ENCODE data around the gene DEFB114. TPM values are rescaled to one million over a fixed set of nuclear protein-coding genes. Genes with fewer than 3 reads are reported as not detected.

The DEFB114 gene
- polyA plus RNA-seq, 2 of the 4 experiments (the other 2 are of a cell fraction): not detected

DNA sequence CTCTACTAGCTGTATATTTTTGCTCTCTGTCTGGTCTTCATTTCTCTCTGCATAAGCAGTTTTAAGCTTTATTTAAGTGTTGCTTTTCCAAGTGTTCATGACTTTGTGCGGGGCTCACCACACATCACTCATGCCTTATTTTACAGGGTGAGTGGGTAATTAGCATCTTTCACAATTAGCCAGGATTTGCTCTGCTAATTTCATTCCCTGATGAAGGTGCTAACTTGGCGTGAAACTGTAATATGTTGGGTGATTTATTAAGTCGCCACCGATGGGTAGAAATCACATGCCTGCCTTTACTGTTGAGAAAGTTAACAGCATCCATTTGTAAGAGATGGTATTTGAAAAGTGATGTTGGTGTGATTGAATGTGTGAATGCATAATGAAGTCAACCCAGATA is 44.7 kb downstream of the DEFB114 start (continued):
- TF ChIP-seq POLR2AphosphoS2 (conservative IDR thresholded peaks at IDR 0.05; ENCODE audit: low read length) (no peak), KDM1A (IDR thresholded peaks at IDR 0.05; ENCODE audit: low read depth) (no peak), ZSCAN20 (CRISPR knock-in tag; IDR thresholded peaks at IDR 0.05) (no peak)

DNA sequence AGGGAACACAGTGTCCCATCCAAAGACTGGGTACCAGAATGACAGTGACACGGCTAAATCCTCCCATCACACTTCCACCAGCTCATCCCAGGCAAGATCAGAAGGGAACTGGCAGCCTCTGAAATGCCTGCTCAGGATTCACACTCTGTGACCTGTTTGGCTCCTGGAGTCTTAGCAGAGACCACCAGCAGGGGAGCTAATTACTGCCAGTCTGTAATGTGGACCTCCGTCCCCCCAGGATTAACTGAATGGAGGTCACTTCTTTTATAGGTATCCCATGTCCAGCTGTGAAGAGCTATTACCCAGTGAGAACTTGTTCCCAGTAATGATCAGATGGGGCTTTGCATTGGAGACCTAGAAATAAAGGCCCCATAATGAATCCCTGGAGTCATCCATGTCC is 45.2 kb downstream of the DEFB114 start:
- FAIRE-seq (no peak), ATAC-seq (no peak), DNase-seq (ENCODE audit: low read depth in 1 of 2, low spot score in 1 of 2) (no peak)
- 44% methylated on average over 2 of the region's 2 CpGs for WGBS (ENCODE audit: missing lambda C conversion rate)
- no peak overlapping the region for H3K4me3 ChIP-seq
- no peak overlapping the region for H3K27ac ChIP-seq
- no peaks in the 10 kb centered on the region for H3K4me1 ChIP-seq
- CTCF ChIA-PET: no interaction called here
- no peaks in the 10 kb centered on the region for H3K9me3 ChIP-seq
- POLR2A ChIA-PET: no interaction called here
- H3K4me2 ChIP-seq: no peak overlapping the region
- TF ChIP-seq SMC3 (IDR thresholded peaks at IDR 0.05) (no peak), ATOH8 (CRISPR knock-in tag; IDR thresholded peaks at IDR 0.05; ENCODE audit: low read depth) (no peak), KDM5A (IDR thresholded peaks at IDR 0.05) (no peak), HDAC2 (IDR thresholded peaks at IDR 0.05) (no peak), CEBPB (IDR thresholded peaks at IDR 0.05) (no peak), NR3C1 (IDR thresholded peaks at IDR 0.05) (no peak), ZFP36 (IDR thresholded peaks at IDR 0.05; ENCODE audit: borderline replicate concordance, partially characterized antibody) (no peak), ELK1 (IDR thresholded peaks at IDR 0.05; ENCODE audit: low read depth, low read length) (no peak), JUNB (IDR thresholded peaks at IDR 0.05) (no peak), SREBF2 (IDR thresholded peaks at IDR 0.05) (no peak), EHMT2 (IDR thresholded peaks at IDR 0.05; ENCODE audit: low read depth) (no peak), RNF2 (IDR thresholded peaks at IDR 0.05; ENCODE audit: borderline replicate concordance, low read depth) (no peak), TP53 (CRISPR knock-in tag; IDR thresholded peaks at IDR 0.05) (no peak), HEYL (CRISPR knock-in tag; IDR thresholded peaks at IDR 0.05) (no peak), POLR2AphosphoS2 (conservative IDR thresholded peaks at IDR 0.05; ENCODE audit: low read length) (no peak), POLR2A (IDR thresholded peaks at IDR 0.05; ENCODE audit: low read length) (no peak)
- TF ChIP-seq, protein P1, sequence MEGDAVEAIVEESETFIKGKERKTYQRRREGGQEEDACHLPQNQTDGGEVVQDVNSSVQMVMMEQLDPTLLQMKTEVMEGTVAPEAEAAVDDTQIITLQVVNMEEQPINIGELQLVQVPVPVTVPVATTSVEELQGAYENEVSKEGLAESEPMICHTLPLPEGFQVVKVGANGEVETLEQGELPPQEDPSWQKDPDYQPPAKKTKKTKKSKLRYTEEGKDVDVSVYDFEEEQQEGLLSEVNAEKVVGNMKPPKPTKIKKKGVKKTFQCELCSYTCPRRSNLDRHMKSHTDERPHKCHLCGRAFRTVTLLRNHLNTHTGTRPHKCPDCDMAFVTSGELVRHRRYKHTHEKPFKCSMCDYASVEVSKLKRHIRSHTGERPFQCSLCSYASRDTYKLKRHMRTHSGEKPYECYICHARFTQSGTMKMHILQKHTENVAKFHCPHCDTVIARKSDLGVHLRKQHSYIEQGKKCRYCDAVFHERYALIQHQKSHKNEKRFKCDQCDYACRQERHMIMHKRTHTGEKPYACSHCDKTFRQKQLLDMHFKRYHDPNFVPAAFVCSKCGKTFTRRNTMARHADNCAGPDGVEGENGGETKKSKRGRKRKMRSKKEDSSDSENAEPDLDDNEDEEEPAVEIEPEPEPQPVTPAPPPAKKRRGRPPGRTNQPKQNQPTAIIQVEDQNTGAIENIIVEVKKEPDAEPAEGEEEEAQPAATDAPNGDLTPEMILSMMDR (IDR thresholded peaks at IDR 0.05): no peak
- TF ChIP-seq, protein P2, sequence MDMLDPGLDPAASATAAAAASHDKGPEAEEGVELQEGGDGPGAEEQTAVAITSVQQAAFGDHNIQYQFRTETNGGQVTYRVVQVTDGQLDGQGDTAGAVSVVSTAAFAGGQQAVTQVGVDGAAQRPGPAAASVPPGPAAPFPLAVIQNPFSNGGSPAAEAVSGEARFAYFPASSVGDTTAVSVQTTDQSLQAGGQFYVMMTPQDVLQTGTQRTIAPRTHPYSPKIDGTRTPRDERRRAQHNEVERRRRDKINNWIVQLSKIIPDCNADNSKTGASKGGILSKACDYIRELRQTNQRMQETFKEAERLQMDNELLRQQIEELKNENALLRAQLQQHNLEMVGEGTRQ (IDR thresholded peaks at IDR 0.05): no peak

GRCh38 chr6:49915035-49915434 is 48.9 kb downstream of the DEFB114 start:
- H3K27ac ChIP-seq: no peak overlapping the region
- no peak for TF ChIP-seq SREBF2 (IDR thresholded peaks at IDR 0.05)
- TF ChIP-seq NFE2L2 (conservative IDR thresholded peaks at IDR 0.05; ENCODE audit: low read length): no peak
- no peak for TF ChIP-seq ELK1 (IDR thresholded peaks at IDR 0.05; ENCODE audit: low read depth, low read length)
- TF ChIP-seq MAFK (IDR thresholded peaks at IDR 0.05; ENCODE audit: partially characterized antibody): no peak
- no peak for TF ChIP-seq FOSB (CRISPR knock-in tag; IDR thresholded peaks at IDR 0.05)
- no peak; a peak in 1 of 6 replicates for ATAC-seq
- FAIRE-seq: no peak
- no peaks in the 10 kb centered on the region for H3K9me3 ChIP-seq
- no peak overlapping the region for H3K4me2 ChIP-seq
- ChIA-PET POLR2A (no interaction called here), CTCF (no interaction called here)
- WGBS (ENCODE audit: missing lambda C conversion rate): 17% methylated on average over 3 of the region's 3 CpGs
- H3K4me3 ChIP-seq: no peak overlapping the region
- DNase-seq (ENCODE audit: low read depth in 1 of 2, low spot score in 1 of 2): no peak
- H3K4me1 ChIP-seq: no peaks in the 10 kb centered on the region
